CD14-positive monocyte (primary cell): Measurements from ENCODE around the gene MET. TPM values are rescaled to one million over a fixed set of nuclear protein-coding genes. Genes with fewer than 3 reads are reported as not detected.
"Not testable (repeated sequence)": the region's sequence is repeated elsewhere in the genome, so short reads cannot be mapped to it uniquely, and the experiment has no call there.

Experiments
- DNase-seq, 3 donors: peaks; one replicate each; pipeline ENCODE4 v3.0.0-alpha.2; 2011 to 2022
- H2AFZ ChIP-seq: 2 replicates; pipeline ENCODE4 v1.6.0; 2012; ENCODE audit warnings: mild to moderate bottlenecking, low read depth, low read length, inconsistent platforms; ENCODE audit not compliant: insufficient read depth, poor library complexity, severe bottlenecking
- H3K27ac ChIP-seq, 2 donors: 1 replicate in 1 of 2; 2 replicates in 1 of 2; pipeline ENCODE4 v1.5.1; 2012 to 2013; ENCODE audit warnings: low read length in 2 of 2, control low read depth in 1 of 2, inconsistent platforms in 1 of 2, low read depth in 1 of 2, mild to moderate bottlenecking in 1 of 2
- H3K27me3 ChIP-seq, 2 donors: one replicate each; pipeline versions ENCODE4 v1.6.0 to v1.6.1; 2011 to 2013; ENCODE audit warnings: low read length in 2 of 2; ENCODE audit not compliant: control insufficient read depth in 2 of 2, insufficient read depth in 2 of 2
- H3K36me3 ChIP-seq, 2 donors: replicated peaks in 1 of 2; 1 replicate in 1 of 2; 2 replicates in 1 of 2; pipeline versions ENCODE4 v1.5.1 to v1.6.1; 2012 to 2013; ENCODE audit warnings: low read length in 2 of 2, control low read depth in 1 of 2, inconsistent platforms in 1 of 2, mild to moderate bottlenecking in 1 of 2; ENCODE audit not compliant: insufficient read depth in 2 of 2, control insufficient read depth in 1 of 2
- H3K4me1 ChIP-seq, 2 donors: 1 replicate in 1 of 2; 2 replicates in 1 of 2; pipeline versions ENCODE4 v1.5.1 to v1.6.1; 2012 to 2013; ENCODE audit warnings: low read length in 2 of 2, control low read depth in 1 of 2, inconsistent platforms in 1 of 2, mild to moderate bottlenecking in 1 of 2, moderate library complexity in 1 of 2; ENCODE audit not compliant: insufficient read depth in 2 of 2, control insufficient read depth in 1 of 2
- H3K4me2 ChIP-seq: replicated peaks from 2 replicates; pipeline ENCODE3; 2012; ENCODE audit warnings: low read length, moderate library complexity, mild to moderate bottlenecking; ENCODE audit not compliant: poor library complexity, severe bottlenecking; ENCODE audit errors: extremely low read depth
- H3K4me3 ChIP-seq, 3 experiments: fragments of 200-600 bp in 1 of 3; sonication (generic) in 1 of 3; replicated peaks in 1 of 3; 1 replicate in 2 of 3; 2 replicates in 1 of 3; pipeline ENCODE4 v1.5.1; 2011 to 2013; ENCODE audit warnings: low read length in 3 of 3, mild to moderate bottlenecking in 3 of 3, control low read depth in 2 of 3, low read depth in 2 of 3, inconsistent platforms in 1 of 3, moderate library complexity in 1 of 3
- H3K79me2 ChIP-seq: 2 replicates; pipeline ENCODE4 v1.6.0; 2012; ENCODE audit warnings: mild to moderate bottlenecking, control low read depth, inconsistent platforms, low read length, moderate library complexity; ENCODE audit not compliant: insufficient read depth
- H3K9ac ChIP-seq: 2 replicates; pipeline ENCODE4 v1.6.0; 2017; ENCODE audit warnings: low read length, mild to moderate bottlenecking; ENCODE audit not compliant: insufficient read depth, poor library complexity, severe bottlenecking
- H3K9me3 ChIP-seq, 2 donors: replicated peaks in 1 of 2; 1 replicate in 1 of 2; 2 replicates in 1 of 2; pipeline versions ENCODE4 v1.5.1 to v1.6.1; 2012 to 2013; ENCODE audit warnings: low read length in 2 of 2, control low read depth in 1 of 2; ENCODE audit not compliant: control insufficient read depth in 1 of 2, insufficient read depth in 1 of 2
- H4K20me1 ChIP-seq: 2 replicates; pipeline ENCODE4 v1.6.0; 2012; ENCODE audit warnings: mild to moderate bottlenecking, low read length, control low read depth, moderate library complexity; ENCODE audit not compliant: insufficient read depth
- H3K27ac Mint-ChIP-seq, 7 donors: one replicate each; pipeline ENCODE4 v1.8.0; 2020; ENCODE audit warnings: mild to moderate bottlenecking in 7 of 7, mixed read lengths in 7 of 7, moderate library complexity in 6 of 7, inconsistent platforms in 2 of 7
- H3K27me3 Mint-ChIP-seq, 3 donors: one replicate each; pipeline ENCODE4 v1.8.0; 2021 to 2022; ENCODE audit warnings: low read depth in 3 of 3, mild to moderate bottlenecking in 3 of 3, mixed read lengths in 3 of 3, moderate library complexity in 3 of 3, inconsistent platforms in 1 of 3
- H3K36me3 Mint-ChIP-seq, 2 donors: one replicate each; pipeline ENCODE4 v1.8.0; 2020; ENCODE audit warnings: mixed read lengths in 2 of 2, inconsistent platforms in 1 of 2, mild to moderate bottlenecking in 1 of 2
- H3K4me1 Mint-ChIP-seq: one replicate; pipeline ENCODE4 v1.8.0; 2020; ENCODE audit warnings: mild to moderate bottlenecking, mixed read lengths
- H3K4me3 Mint-ChIP-seq, 2 donors: one replicate each; pipeline ENCODE4 v1.8.0; 2020; ENCODE audit warnings: mild to moderate bottlenecking in 2 of 2, mixed read lengths in 2 of 2, moderate library complexity in 1 of 2
- H3K9me3 Mint-ChIP-seq, 7 donors: one replicate each; pipeline ENCODE4 v1.8.0; 2020 to 2022; ENCODE audit warnings: mixed read lengths in 7 of 7, mild to moderate bottlenecking in 6 of 7, moderate library complexity in 6 of 7, inconsistent platforms in 2 of 7
- CTCF ChIP-seq: fragments of 200-600 bp; IDR thresholded peaks from one replicate; pipeline ENCODE4 v1.8.0; 2022; ENCODE audit warnings: antibody characterized with exemption, mild to moderate bottlenecking
- WGBS: methylation state at CpG from one replicate; pipeline ENCODE4 v1.1.5; 2013; ENCODE audit warnings: missing lambda C conversion rate; ENCODE audit not compliant: insufficient coverage; 5-methylcytosine and 5-hydroxymethylcytosine counted together
- intact Hi-C, 2 donors: fragments of 100-400 bp; cut with micrococcal nuclease; formaldehyde crosslinking; loops; one replicate each; pipeline versions ENCODE4 v1.15.0 to v1.15.1; 2023
- polyA plus RNA-seq, 3 donors: library from polyadenylated mRNA; depleted of rRNA in 1 of 3; unstranded in 2 of 3; stranded (reverse) in 1 of 3; fragments of 300-500 nt in 2 of 3; fragments of >200 nt in 1 of 3; fragmentation: Illumina TruSeq in 2 of 3; gene quantifications; 1 replicate in 2 of 3; 2 replicates in 1 of 3; pipeline ENCODE4 v1.2.3, GENCODE V29; 2012 to 2021

MET gene
- polyA plus RNA-seq, 3 donors, result not detected

- TF ChIP-seq CTCF, result no peak
- intact Hi-C loops, result no loop called here
- no peak overlapping the region for H3K4me3 ChIP-seq
- no peaks in the 10 kb centered on the region for H3K27me3 Mint-ChIP-seq
- no peaks in the 10 kb centered on the region for H3K4me1 Mint-ChIP-seq
- no peaks in the 10 kb centered on the region for H4K20me1 ChIP-seq
- H3K9me3 Mint-ChIP-seq, result no peaks in the 10 kb centered on the region
- H3K4me3 Mint-ChIP-seq, result no peak overlapping the region
- H3K36me3 Mint-ChIP-seq, result no peaks in the 10 kb centered on the region
- H3K9ac ChIP-seq, result no peak overlapping the region
- no peaks in the 10 kb centered on the region for H3K79me2 ChIP-seq
- no peak overlapping the region for H3K27ac ChIP-seq
- H3K27ac Mint-ChIP-seq, result no peak overlapping the region
- no CpG with 5 or more reads among the region's 2 CpGs for WGBS
- H2AFZ ChIP-seq, result no peak overlapping the region
- H3K4me2 ChIP-seq, result no peak overlapping the region
- no peaks in the 10 kb centered on the region for H3K27me3 ChIP-seq
- DNase-seq, result no peak
- no peaks in the 10 kb centered on the region for H3K4me1 ChIP-seq
- H3K9me3 ChIP-seq, result no peaks in the 10 kb centered on the region
- H3K36me3 ChIP-seq, result no peaks in the 10 kb centered on the region
Measured at GRCh38 chr7:116653646-116654045, 18.4 kb upstream of the MET start.

GRCh38 chr7:116659248-116659647 is 12.7 kb upstream of the MET start:
- not testable (repeated sequence) for H4K20me1 ChIP-seq, DNase-seq, H3K27ac ChIP-seq

More at GRCh38 chr7:116659248-116659647, 12.7 kb upstream of the MET start:
- H3K36me3 ChIP-seq, H3K9ac ChIP-seq, H3K27me3 Mint-ChIP-seq, H3K4me1 Mint-ChIP-seq, H3K79me2 ChIP-seq, H3K4me3 Mint-ChIP-seq, H3K27ac Mint-ChIP-seq, H3K4me2 ChIP-seq, H3K27me3 ChIP-seq, H3K9me3 ChIP-seq, H2AFZ ChIP-seq, H3K4me1 ChIP-seq, H3K36me3 Mint-ChIP-seq, H3K4me3 ChIP-seq, H3K9me3 Mint-ChIP-seq, intact Hi-C loops: not testable (repeated sequence)
